ENCODE results near the gene INPP4A.

- TF ChIP-seq CTCF (CRISPR knock-in tag; IDR thresholded peaks at IDR 0.05), result no peak
- TF ChIP-seq ZNF280D (CRISPR knock-in tag; IDR thresholded peaks at IDR 0.05), result no peak
- TF ChIP-seq ZFP36 (IDR thresholded peaks at IDR 0.05; ENCODE audit: borderline replicate concordance, low read depth, low read length, partially characterized antibody), result no peak
- no peak for TF ChIP-seq MXD1 (CRISPR knock-in tag; IDR thresholded peaks at IDR 0.05)
- no peak for TF ChIP-seq ZKSCAN5 (CRISPR knock-in tag; IDR thresholded peaks at IDR 0.05)
- TF ChIP-seq CREB1 (IDR thresholded peaks at IDR 0.05), result no peak
- no peak for TF ChIP-seq CREB1 (CRISPR knock-in tag; IDR thresholded peaks at IDR 0.05)
- no peak for TF ChIP-seq FLYWCH1 (CRISPR knock-in tag; IDR thresholded peaks at IDR 0.05)
- TF ChIP-seq NFYC (CRISPR knock-in tag; IDR thresholded peaks at IDR 0.05), result no peak
Measured at GRCh38 chr2:98539056-98539735, 94.5 kb downstream of the INPP4A start.
